Small intestine (tissue), 7 donors: ENCODE measurements around the gene PADI6. TPM values are rescaled to one million over a fixed set of nuclear protein-coding genes. Genes with fewer than 3 reads are reported as not detected.

Source experiments
- DNase-seq, 2 donors: peaks; one replicate each; pipeline versions ENCODE4 v3.0.0 to v3.0.0-alpha.2; 2013
- FAIRE-seq: peaks from 2 replicates; lab custom pipeline; 2012; peaks lifted over from hg19 to GRCh38; lab: Jason Lieb, UNC
- H3K27ac ChIP-seq, 3 donors: one replicate each; pipeline ENCODE4 v1.5.1; 2013; ENCODE audit warnings: low read length in 2 of 3, mild to moderate bottlenecking in 2 of 3, control low read depth in 1 of 3, inconsistent platforms in 1 of 3, low read depth in 1 of 3, moderate library complexity in 1 of 3
- H3K27me3 ChIP-seq, 3 donors: one replicate each; pipeline ENCODE4 v1.6.1; 2013; ENCODE audit warnings: low read length in 3 of 3, inconsistent platforms in 1 of 3; ENCODE audit not compliant: control insufficient read depth in 3 of 3, insufficient read depth in 3 of 3
- H3K36me3 ChIP-seq, 3 donors: one replicate each; pipeline ENCODE4 v1.6.1; 2013; ENCODE audit warnings: low read length in 3 of 3, inconsistent platforms in 1 of 3, low read depth in 1 of 3, mild to moderate bottlenecking in 1 of 3, moderate library complexity in 1 of 3; ENCODE audit not compliant: control insufficient read depth in 3 of 3, insufficient read depth in 2 of 3
- H3K4me1 ChIP-seq, 3 donors: one replicate each; pipeline ENCODE4 v1.6.1; 2013; ENCODE audit warnings: low read length in 2 of 3, inconsistent platforms in 1 of 3, low read depth in 1 of 3, mild to moderate bottlenecking in 1 of 3, moderate library complexity in 1 of 3; ENCODE audit not compliant: control insufficient read depth in 3 of 3, insufficient read depth in 2 of 3
- H3K4me3 ChIP-seq, 3 donors: one replicate each; pipeline ENCODE4 v1.5.1; 2013; ENCODE audit warnings: low read length in 3 of 3, control low read depth in 1 of 3, inconsistent platforms in 1 of 3, low read depth in 1 of 3, mild to moderate bottlenecking in 1 of 3, moderate library complexity in 1 of 3
- H3K9me3 ChIP-seq, 2 donors: one replicate each; pipeline ENCODE4 v1.6.1; 2013; ENCODE audit warnings: low read depth in 1 of 2, low read length in 1 of 2; ENCODE audit not compliant: control insufficient read depth in 2 of 2, insufficient read depth in 1 of 2
- WGBS, 3 donors: extraction: QIAGEN DNeasy Blood & Tissue Kit; methylation state at CpG; one replicate each; pipeline ENCODE4 v1.1.7; 2013; 5-methylcytosine and 5-hydroxymethylcytosine counted together
- polyA plus RNA-seq, 4 donors: library from polyadenylated mRNA; stranded (reverse) in 3 of 4; unstranded in 1 of 4; fragments of 200-250 nt in 3 of 4; fragments of 120-200 nt in 1 of 4; gene quantifications; one replicate each; pipeline versions ENCODE4 v1.2.1 to v1.2.3, GENCODE V29; 2013
- donor health status: healthy with polysubstance abuse.
- donor health status: control.
- donor health status: control.
- donor health status: Bipolar disorder and iron deficiency.
- donor health status: healthy.

PADI6 gene
- polyA plus RNA-seq, 4 donors: not detected

GRCh38 chr1:17381161-17381560 is 9.2 kb downstream of the PADI6 start:
- FAIRE-seq (no peak), DNase-seq (no peak)
- Histone ChIP-seq H3K27me3 (peaks cover 0 to 12% (median 3%) of the 10 kb centered on the region in 3 donors), H3K27ac (no peak overlapping the region), H3K9me3 (no peaks in the 10 kb centered on the region), H3K36me3 (no peaks in the 10 kb centered on the region), H3K4me1 (no peaks in the 10 kb centered on the region), H3K4me3 (no peak overlapping the region)
- 70 to 81% (median 77%) methylated on average over 2 of the region's 2 CpGs for WGBS, 3 donors

DNA sequence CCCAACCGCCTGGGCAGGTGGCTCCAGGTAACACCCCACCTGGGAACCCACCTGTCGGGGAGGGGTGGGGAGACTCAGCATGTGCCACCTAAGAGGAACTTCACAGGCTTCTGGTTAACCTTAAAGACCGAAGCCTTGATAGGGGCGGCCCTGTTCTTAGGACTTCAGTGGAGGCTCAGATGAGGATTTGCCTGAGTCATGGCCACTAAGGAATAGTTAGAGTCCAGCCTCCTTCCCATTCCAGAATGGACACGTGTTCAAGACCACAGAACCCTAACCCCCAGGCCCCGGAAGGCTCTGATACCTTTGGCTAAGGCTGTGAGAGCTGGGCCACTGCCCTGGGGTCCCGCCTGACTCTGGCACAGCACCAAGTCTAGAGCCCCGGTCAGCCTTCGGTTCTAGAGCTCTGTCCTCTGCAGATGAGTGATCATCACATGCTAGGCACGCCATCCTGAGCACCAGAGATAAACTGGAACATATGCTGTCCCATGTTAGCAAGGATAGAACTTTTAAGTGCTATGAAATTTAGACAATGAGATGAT is 20.3 kb downstream of the PADI6 start:
- 60 to 69% (median 66%) methylated on average over 10 of the region's 10 CpGs for WGBS, 3 donors
- Histone ChIP-seq H3K4me1 (no peaks in the 10 kb centered on the region), H3K9me3 (no peaks in the 10 kb centered on the region), H3K4me3 (no peak overlapping the region), H3K27me3 (no peaks in the 10 kb centered on the region), H3K27ac (no peak overlapping the region), H3K36me3 (no peaks in the 10 kb centered on the region)
- DNase-seq: no peak
- no peak for FAIRE-seq

DNA sequence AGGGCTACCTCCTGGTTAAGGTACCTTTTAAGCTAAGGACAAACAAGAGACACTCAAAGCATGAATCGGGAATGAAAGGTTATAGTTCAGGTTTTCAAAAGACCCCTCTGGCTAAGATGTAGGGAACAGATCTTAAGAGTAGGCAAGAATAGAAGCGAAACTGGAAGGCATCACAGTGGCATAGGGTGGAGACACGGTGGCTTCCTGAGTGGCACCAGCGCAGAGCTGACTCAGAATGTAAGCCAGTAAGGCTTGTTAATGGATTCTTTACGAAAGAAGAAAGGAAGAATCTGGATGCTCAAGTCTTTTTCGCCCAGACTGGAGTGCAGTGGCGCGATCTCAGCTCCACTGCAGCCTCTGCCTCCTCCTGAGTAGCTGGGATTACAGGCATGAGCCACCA is 21.2 kb downstream of the PADI6 start:
- FAIRE-seq: no peak
- no peak for DNase-seq
- H3K36me3 ChIP-seq: no peaks in the 10 kb centered on the region
- H3K4me1 ChIP-seq: no peaks in the 10 kb centered on the region
- H3K4me3 ChIP-seq: no peak overlapping the region
- no peak overlapping the region for H3K27ac ChIP-seq
- no peaks in the 10 kb centered on the region for H3K9me3 ChIP-seq
- 57 to 62% (median 60%) methylated on average over 8 of the region's 8 CpGs for WGBS, 3 donors
- H3K27me3 ChIP-seq: no peaks in the 10 kb centered on the region

- H3K27me3 ChIP-seq: no peaks in the 10 kb centered on the region
- FAIRE-seq (no peak), DNase-seq (no peak)
- H3K4me1 ChIP-seq: no peaks in the 10 kb centered on the region
- H3K27ac ChIP-seq: no peak overlapping the region
- no peaks in the 10 kb centered on the region for H3K36me3 ChIP-seq
- 79 to 82% (median 79%) methylated on average over 7 of the region's 7 CpGs for WGBS, 3 donors
- no peaks in the 10 kb centered on the region for H3K9me3 ChIP-seq
- no peak overlapping the region for H3K4me3 ChIP-seq
Measured at GRCh38 chr1:17397910-17398695, 26.1 kb downstream of the PADI6 start.

DNA sequence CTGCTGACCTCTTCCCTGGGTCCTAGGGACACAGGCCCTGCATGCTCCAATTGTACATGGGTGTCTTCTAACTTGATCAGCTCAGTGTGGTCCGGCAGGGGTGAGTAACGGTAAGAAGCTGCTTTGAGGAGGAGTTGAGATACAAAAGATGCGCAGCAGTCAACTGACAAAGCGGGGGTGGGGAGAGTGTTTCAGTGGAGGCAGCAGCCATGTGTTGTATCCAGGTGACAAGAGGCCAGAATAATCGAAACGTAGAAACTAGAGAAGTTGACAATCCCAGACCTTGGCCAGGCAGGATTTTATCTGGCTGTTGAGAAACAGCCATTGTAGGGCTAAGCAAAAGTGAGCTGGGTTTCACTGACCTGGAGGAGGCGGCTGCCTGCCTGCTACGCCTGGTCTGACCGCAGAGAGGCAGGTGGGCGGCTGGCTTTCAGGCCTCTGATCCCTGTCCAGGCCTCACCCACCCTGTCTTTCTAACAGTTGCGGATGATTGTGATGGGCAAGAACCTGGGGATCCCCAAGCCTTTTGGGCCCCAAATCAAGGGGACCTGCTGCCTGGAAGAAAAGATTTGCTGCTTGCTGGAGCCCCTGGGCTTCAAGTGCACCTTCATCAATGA is 28.8 kb downstream of the PADI6 start:
- Histone ChIP-seq H3K4me3 (no peak overlapping the region), H3K9me3 (no peaks in the 10 kb centered on the region), H3K27ac (no peak overlapping the region), H3K4me1 (no peaks in the 10 kb centered on the region), H3K27me3 (no peaks in the 10 kb centered on the region), H3K36me3 (peaks cover 0 to 1% (median 0%) of the 10 kb centered on the region in 3 donors)
- FAIRE-seq (no peak), DNase-seq (no peak)
- 86 to 92% (median 90%) methylated on average over 11 of the region's 11 CpGs for WGBS, 3 donors

DNA sequence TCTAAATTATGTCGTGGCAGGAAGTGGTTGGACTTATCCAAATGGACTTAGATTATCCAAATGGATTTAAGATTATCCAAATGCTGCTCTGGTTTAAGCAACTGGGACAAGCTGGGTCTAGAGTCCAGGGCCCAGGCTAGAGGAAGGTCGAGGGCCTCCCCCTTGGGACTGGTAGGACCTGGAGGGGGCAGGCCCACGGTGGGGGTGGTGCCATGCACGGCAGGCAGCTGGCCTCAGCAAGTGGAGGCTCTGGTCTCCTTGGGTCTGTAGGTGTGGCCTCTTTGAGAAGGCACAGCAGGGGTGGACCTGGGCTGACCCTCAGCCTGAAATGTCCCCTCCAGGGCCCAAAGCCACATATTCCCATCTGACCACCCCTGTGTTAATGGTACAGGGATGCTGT is 29.8 kb downstream of the PADI6 start:
- Histone ChIP-seq H3K9me3 (no peaks in the 10 kb centered on the region), H3K4me3 (no peak overlapping the region), H3K4me1 (no peaks in the 10 kb centered on the region), H3K27me3 (no peaks in the 10 kb centered on the region), H3K36me3 (peaks cover 0 to 8% (median 0%) of the 10 kb centered on the region in 3 donors), H3K27ac (no peak overlapping the region)
- DNase-seq: no peak
- FAIRE-seq: no peak
- WGBS, 3 donors: 45 to 48% (median 46%) methylated on average over 4 of the region's 4 CpGs

GRCh38 chr1:17403081-17403480 is 31.1 kb downstream of the PADI6 start:
- peaks cover under 1 to 14% (median 3%) of the 10 kb centered on the region in 3 donors for H3K36me3 ChIP-seq
- FAIRE-seq (no peak), DNase-seq (no peak)
- H3K4me3 ChIP-seq: no peak overlapping the region
- H3K27ac ChIP-seq: no peak overlapping the region
- WGBS, 3 donors: 27 to 47% (median 31%) methylated on average over 3 of the region's 3 CpGs
- no peaks in the 10 kb centered on the region for H3K4me1 ChIP-seq
- H3K9me3 ChIP-seq: no peaks in the 10 kb centered on the region
- no peaks in the 10 kb centered on the region for H3K27me3 ChIP-seq

DNA sequence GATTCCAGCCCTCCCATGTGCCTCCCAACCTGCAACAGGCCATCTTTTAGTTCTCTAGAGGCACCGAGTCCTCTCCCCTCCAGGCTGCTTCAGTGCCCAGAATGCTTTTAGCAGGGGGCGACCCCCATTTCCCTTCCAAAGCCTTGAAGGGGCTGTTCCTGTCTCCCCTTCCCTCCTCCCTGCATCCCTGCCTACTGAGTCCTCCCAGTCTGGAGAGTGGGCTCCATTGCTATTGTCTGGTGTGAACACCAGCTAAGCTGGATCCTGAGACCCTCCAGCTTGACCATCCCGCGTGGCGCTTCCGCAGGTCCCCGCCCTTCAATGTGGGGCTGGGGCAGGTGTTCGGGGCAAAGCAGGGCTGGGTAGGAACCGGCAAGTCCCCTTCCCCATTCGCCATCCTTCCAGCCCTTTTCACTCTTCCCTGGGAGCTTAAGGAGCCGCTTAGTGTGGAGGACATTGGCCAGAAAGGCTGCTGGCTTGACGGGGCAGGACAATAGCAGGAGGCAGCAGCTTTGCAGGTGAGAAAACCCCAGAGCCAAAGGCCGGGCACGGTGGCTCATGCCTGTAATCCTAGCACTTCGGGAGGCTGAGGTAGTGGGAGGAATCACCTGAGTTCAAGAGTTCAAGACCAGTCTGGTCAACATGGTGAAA is 32.2 kb downstream of the PADI6 start:
- H3K27me3 ChIP-seq: no peaks in the 10 kb centered on the region
- no peak for FAIRE-seq

More for the DNA sequence above, 32.2 kb downstream of the PADI6 start:
- H3K27ac ChIP-seq: no peak overlapping the region
- H3K9me3 ChIP-seq: no peaks in the 10 kb centered on the region
- no peak overlapping the region for H3K4me3 ChIP-seq
- no peaks in the 10 kb centered on the region for H3K4me1 ChIP-seq
- WGBS, 3 donors: 46 to 58% (median 50%) methylated on average over 15 of the region's 15 CpGs
- peaks cover 5 to 22% (median 6%) of the 10 kb centered on the region in 3 donors for H3K36me3 ChIP-seq
- DNase-seq: no peak
